H1 (cell line): Measurements from ENCODE around the gene AGRN. TPM values are rescaled to one million over a fixed set of nuclear protein-coding genes. Genes with fewer than 3 reads are reported as not detected.

Source experiments
- CTCF ChIA-PET: fragments of 300-600 bp; sonication (Branson Sonifier 250); formaldehyde crosslinking; loops from one replicate; lab custom pipeline; 2021; ENCODE audit not compliant: partially characterized antibody; lab: Charles Lee
- POLR2A ChIA-PET: fragments of 300-600 bp; sonication (Branson Sonifier 250); formaldehyde crosslinking; loops from one replicate; lab custom pipeline; 2021; ENCODE audit warnings: inconsistent platforms; ENCODE audit not compliant: partially characterized antibody; lab: Charles Lee
- DNase-seq, 2 experiments: peaks; one replicate each; pipeline versions ENCODE4 v3.0.0 to v3.0.0-alpha.2; 2010 to 2022; ENCODE audit warnings: low spot score in 2 of 2, low read depth in 1 of 2, mixed read lengths in 1 of 2
- FAIRE-seq: peaks from 2 replicates; lab custom pipeline; 2011; peaks lifted over from hg19 to GRCh38; lab: Jason Lieb, UNC
- H2AFZ ChIP-seq: 2 replicates; pipeline ENCODE4 v1.8.1; 2012; ENCODE audit warnings: low read length, inconsistent platforms
- H2AK5ac ChIP-seq: 2 replicates; pipeline ENCODE4 v1.6.1; 2013; ENCODE audit warnings: low read depth, low read length
- H2BK120ac ChIP-seq: replicated peaks from 2 replicates; pipeline ENCODE3; 2013; ENCODE audit warnings: low read depth, low read length, inconsistent platforms
- H2BK12ac ChIP-seq: 2 replicates; pipeline ENCODE4 v1.6.1; 2013; ENCODE audit warnings: low read depth, low read length
- H2BK15ac ChIP-seq: 2 replicates; pipeline ENCODE4 v1.6.1; 2013; ENCODE audit warnings: low read length
- H2BK20ac ChIP-seq: 2 replicates; pipeline ENCODE4 v1.6.1; 2013; ENCODE audit warnings: low read length
- H2BK5ac ChIP-seq: 2 replicates; pipeline ENCODE4 v1.6.1; 2013; ENCODE audit warnings: low read depth, low read length
- H3K14ac ChIP-seq: 2 replicates; pipeline ENCODE4 v1.6.1; 2013; ENCODE audit warnings: inconsistent platforms; ENCODE audit not compliant: insufficient read length
- H3K18ac ChIP-seq: 2 replicates; pipeline ENCODE4 v1.6.1; 2013; ENCODE audit warnings: low read length; ENCODE audit errors: extremely low read depth
- H3K23ac ChIP-seq: 2 replicates; pipeline ENCODE4 v1.6.1; 2013; ENCODE audit warnings: inconsistent platforms; ENCODE audit not compliant: insufficient read length
- H3K23me2 ChIP-seq: 2 replicates; pipeline ENCODE4 v1.6.1; 2013; ENCODE audit warnings: low read depth, low read length
- H3K27ac ChIP-seq: 2 replicates; pipeline ENCODE4 v1.6.1; 2011; ENCODE audit warnings: low read depth, low read length, inconsistent platforms
- H3K27me3 ChIP-seq, 4 experiments: replicated peaks in 1 of 4; 1 replicate in 1 of 4; 2 replicates in 3 of 4; pipeline versions ENCODE4 v1.6.1 to v1.8.1; 2011 to 2013; ENCODE audit warnings: low read length in 3 of 4, mild to moderate bottlenecking in 3 of 4, inconsistent platforms in 2 of 4, mixed read lengths in 2 of 4, moderate library complexity in 1 of 4; ENCODE audit not compliant: control insufficient read depth in 3 of 4, insufficient read depth in 3 of 4; ENCODE audit errors: extremely low read depth in 1 of 4
- H3K36me3 ChIP-seq, 4 experiments: 2 replicates each; pipeline versions ENCODE4 v1.6.1 to v1.8.1; 2011 to 2013; ENCODE audit warnings: mild to moderate bottlenecking in 4 of 4, low read length in 3 of 4, moderate library complexity in 2 of 4, control low read depth in 1 of 4, inconsistent platforms in 1 of 4; ENCODE audit not compliant: insufficient read depth in 4 of 4, control insufficient read depth in 2 of 4
- H3K4ac ChIP-seq: replicated peaks from 2 replicates; pipeline ENCODE3; 2013; ENCODE audit warnings: low read length, low read depth, mixed read lengths, inconsistent platforms; ENCODE audit not compliant: insufficient read length
- H3K4me1 ChIP-seq, 4 experiments: replicated peaks in 1 of 4; 1 replicate in 1 of 4; 2 replicates in 3 of 4; pipeline versions ENCODE4 v1.6.1 to v1.8.1; 2011 to 2013; ENCODE audit warnings: low read length in 3 of 4, inconsistent platforms in 2 of 4, mixed read lengths in 1 of 4; ENCODE audit not compliant: insufficient read depth in 4 of 4, control insufficient read depth in 3 of 4
- H3K4me2 ChIP-seq, 2 experiments: 2 replicates each; pipeline versions ENCODE4 v1.6.1 to v1.8.1; 2011 to 2013; ENCODE audit warnings: low read depth in 2 of 2, low read length in 2 of 2, control low read depth in 1 of 2, inconsistent platforms in 1 of 2, mild to moderate bottlenecking in 1 of 2; ENCODE audit not compliant: insufficient read depth in 1 of 2
- H3K4me3 ChIP-seq, 4 experiments: fragments of 200-600, 300-600 bp in 1 of 4; sonication (generic), shearing (Covaris generic), sonication (Bioruptor Twin) in 1 of 4; 2 replicates each; pipeline versions ENCODE4 v1.5.1 to v1.8.1; 2011 to 2016; ENCODE audit warnings: low read length in 4 of 4, low read depth in 3 of 4, control low read depth in 2 of 4, inconsistent platforms in 2 of 4, mild to moderate bottlenecking in 2 of 4, mixed read lengths in 1 of 4, moderate library complexity in 1 of 4; ENCODE audit not compliant: insufficient read depth in 2 of 4; ENCODE audit errors: extremely low read depth in 1 of 4
- H3K56ac ChIP-seq: replicated peaks from 2 replicates; pipeline ENCODE3; 2013; ENCODE audit warnings: low read depth, mild to moderate bottlenecking, mixed read lengths, low read length, inconsistent platforms; ENCODE audit not compliant: insufficient read length
- H3K79me1 ChIP-seq: 2 replicates; pipeline ENCODE4 v1.6.1; 2013; ENCODE audit warnings: low read depth, low read length, control low read depth
- H3K79me2 ChIP-seq, 2 experiments: 2 replicates each; pipeline versions ENCODE4 v1.6.1 to v1.8.1; 2012 to 2013; ENCODE audit warnings: low read length in 2 of 2, mild to moderate bottlenecking in 2 of 2, inconsistent platforms in 1 of 2; ENCODE audit not compliant: insufficient read depth in 2 of 2, control insufficient read depth in 1 of 2
- H3K9ac ChIP-seq, 4 experiments: replicated peaks in 1 of 4; 1 replicate in 1 of 4; 2 replicates in 3 of 4; pipeline versions ENCODE4 v1.6.1 to v1.8.1; 2011 to 2013; ENCODE audit warnings: low read depth in 3 of 4, low read length in 3 of 4, control low read depth in 2 of 4, mild to moderate bottlenecking in 2 of 4, moderate library complexity in 2 of 4, inconsistent platforms in 1 of 4; ENCODE audit errors: extremely low read depth in 1 of 4
- H3K9me3 ChIP-seq, 2 experiments: 2 replicates each; pipeline versions ENCODE4 v1.6.1 to v1.8.1; 2012 to 2013; ENCODE audit warnings: mild to moderate bottlenecking in 2 of 2, moderate library complexity in 2 of 2, control low read depth in 1 of 2, inconsistent platforms in 1 of 2, low read depth in 1 of 2, low read length in 1 of 2, mixed read lengths in 1 of 2; ENCODE audit not compliant: insufficient read depth in 2 of 2
- H4K20me1 ChIP-seq, 2 experiments: replicated peaks in 1 of 2; 2 replicates each; pipeline versions ENCODE3 to v1.8.1; 2011 to 2013; ENCODE audit warnings: inconsistent platforms in 2 of 2, low read length in 2 of 2, mild to moderate bottlenecking in 1 of 2; ENCODE audit not compliant: insufficient read depth in 2 of 2, control insufficient read depth in 1 of 2
- H4K5ac ChIP-seq: 2 replicates; pipeline ENCODE4 v1.6.1; 2013; ENCODE audit warnings: low read length, low read depth, mixed read lengths, inconsistent platforms; ENCODE audit not compliant: insufficient read length
- H4K8ac ChIP-seq: 2 replicates; pipeline ENCODE4 v1.8.0; 2013; ENCODE audit warnings: mild to moderate bottlenecking, moderate library complexity, low read length, inconsistent platforms; ENCODE audit not compliant: insufficient read depth; ENCODE audit errors: extremely low read depth
- H4K91ac ChIP-seq: replicated peaks from 2 replicates; pipeline ENCODE3; 2013; ENCODE audit warnings: low read length, mixed read lengths, inconsistent platforms; ENCODE audit not compliant: insufficient read length
- CEBPB ChIP-seq: IDR thresholded peaks from 2 replicates; pipeline ENCODE4 v1.6.1; 2012; ENCODE audit warnings: low read depth, low read length
- CHD1 ChIP-seq: IDR thresholded peaks from 2 replicates; pipeline ENCODE4 v1.6.1; 2012; ENCODE audit warnings: low read depth, low read length, improper control_type of control experiment
- KDM1A ChIP-seq: fragments of 200-600, 300-600 bp; sonication (generic); IDR thresholded peaks from 2 replicates; pipeline ENCODE4 v1.7.1; 2016; ENCODE audit warnings: mild to moderate bottlenecking, low read length, borderline replicate concordance
- MAFK ChIP-seq: IDR thresholded peaks from 2 replicates; pipeline ENCODE4 v1.6.1; 2012; ENCODE audit warnings: low read depth, mild to moderate bottlenecking, improper control_type of control experiment, low read length
- POU5F1 ChIP-seq: IDR thresholded peaks from 2 replicates; pipeline ENCODE4 v1.6.1; 2011; ENCODE audit warnings: low read depth, mild to moderate bottlenecking, low read length, moderate library complexity
- RXRA ChIP-seq: IDR thresholded peaks from 2 replicates; pipeline ENCODE4 v1.6.1; 2011; ENCODE audit warnings: low read depth, mild to moderate bottlenecking, low read length, moderate library complexity; ENCODE audit not compliant: insufficient read depth
- SAP30 ChIP-seq: fragments of 300-600 bp; sonication (generic); IDR thresholded peaks from 2 replicates; pipeline ENCODE4 v1.7.1; 2012; ENCODE audit warnings: low read length, moderate library complexity, mild to moderate bottlenecking, inconsistent platforms; ENCODE audit not compliant: insufficient read depth, insufficient replicate concordance
- SP4 ChIP-seq: IDR thresholded peaks from 2 replicates; pipeline ENCODE4 v1.6.1; 2012; ENCODE audit warnings: low read length, inconsistent platforms
- TEAD4 ChIP-seq: IDR thresholded peaks from 2 replicates; pipeline ENCODE4 v1.6.1; 2012; ENCODE audit warnings: low read depth, low read length, inconsistent platforms, mixed read lengths
- WGBS, 2 experiments: shearing (Covaris generic) in 1 of 2; methylation state at CpG; one replicate each; pipeline versions ENCODE4 v1.1.6 to v1.1.7; 2013 to 2015; ENCODE audit warnings: low lambda C conversion rate in 2 of 2, mixed read lengths in 2 of 2, inconsistent platforms in 1 of 2, low coverage in 1 of 2, missing lambda C conversion rate in 1 of 2; ENCODE audit not compliant: insufficient replicate concordance in 2 of 2, insufficient coverage in 1 of 2, insufficient read length in 1 of 2; ENCODE audit errors: extremely low coverage in 1 of 2, missing lambda C conversion rate in 1 of 2; 5-methylcytosine and 5-hydroxymethylcytosine counted together
- polyA plus RNA-seq, 7 experiments: library from polyadenylated mRNA; depleted of rRNA in 3 of 7; stranded (reverse) in 5 of 7; unstranded in 2 of 7; fragments of >200 nt in 5 of 7; fragments of 200-250 nt in 2 of 7; gene quantifications; 1 replicate in 5 of 7; 2 replicates in 1 of 7; 4 replicates in 1 of 7; pipeline versions ENCODE4 v1.2.1 to v1.2.3, GENCODE V29; 2011 to 2013; ENCODE audit warnings: missing spikeins in 2 of 7, mixed read lengths in 2 of 7
- total RNA-seq: library from RNA; stranded (reverse); fragmentation: NEBNext Ultra II Directional; extraction: Animal tissue kit (Norgen Biotek cat#: 25700); gene quantifications from 2 replicates; pipeline ENCODE4 v1.2.1, GENCODE V29; 2021
- TF ChIP-seq, protein P1 (sequence below): IDR thresholded peaks from 2 replicates; pipeline ENCODE4 v1.6.1; 2012; ENCODE audit warnings: low read length, inconsistent platforms

The AGRN gene
- total and polyA plus RNA-seq, 2 of the 8 experiments (the other 6 are each of a cell fraction or from before 2014, with no cell fraction given), result 52.3 to 155 TPM

DNA sequence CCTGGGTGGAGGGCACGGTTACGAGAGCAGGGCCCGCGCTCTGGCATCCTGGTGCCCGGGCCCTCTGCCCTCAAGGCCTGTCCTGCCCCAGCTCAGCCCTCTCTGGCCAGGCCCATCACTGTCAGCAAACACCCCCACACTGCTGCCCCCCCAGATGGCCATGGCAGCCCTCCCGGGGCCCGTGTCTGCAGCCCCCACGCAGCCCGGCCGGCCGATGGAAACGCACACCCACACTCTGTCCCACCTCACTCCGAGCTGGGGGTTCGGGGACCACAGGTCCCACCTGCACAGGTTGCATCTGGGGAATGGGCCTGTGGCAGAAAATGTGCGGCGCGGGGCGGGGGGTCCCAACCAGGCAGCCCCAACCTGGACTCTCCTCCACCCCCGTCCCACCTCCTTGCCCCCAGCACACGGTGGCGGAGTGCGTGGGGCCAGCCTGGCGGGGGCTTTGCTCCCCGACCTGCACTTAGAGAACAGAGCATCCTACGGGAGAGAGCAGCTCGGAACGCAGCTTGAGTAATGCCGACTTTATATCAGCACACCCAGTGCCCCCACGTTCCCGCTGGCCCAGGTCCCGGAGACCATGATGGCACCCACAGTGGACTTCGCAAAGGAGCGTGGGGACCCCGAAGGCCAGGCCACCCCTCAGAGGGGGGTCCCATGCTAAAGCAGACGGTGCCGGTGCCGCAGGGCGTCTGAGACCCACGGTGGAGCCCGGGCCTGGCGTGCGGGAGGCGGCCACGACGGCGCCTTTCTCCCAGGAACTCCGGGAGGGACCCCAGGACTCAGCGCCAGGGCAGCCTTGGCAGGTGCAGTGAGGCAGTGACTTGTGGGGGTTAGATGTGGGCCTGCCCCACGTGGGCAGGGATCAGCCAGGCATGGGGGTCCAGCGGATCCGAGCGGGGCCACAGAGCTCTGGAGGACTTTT lies 61.7 kb downstream of the AGRN start:
- no peak overlapping the region for H2BK20ac ChIP-seq
- H3K27me3 ChIP-seq, result peaks cover 0 to 5% (median 2%) of the 10 kb centered on the region in 4 experiments; a peak in 3 of 7 replicates
- H4K91ac ChIP-seq, result no peak overlapping the region
- no peaks in the 10 kb centered on the region for H3K79me1 ChIP-seq
- no peak overlapping the region for H3K56ac ChIP-seq
- H3K27ac ChIP-seq, result no peak overlapping the region
- H3K79me2 ChIP-seq, result no peaks in the 10 kb centered on the region
- H2BK120ac ChIP-seq, result no peak overlapping the region
- H3K4me1 ChIP-seq, result peaks cover 0 to 8% (median 6%) of the 10 kb centered on the region in 4 experiments; a peak in 5 of 7 replicates
- H2AK5ac ChIP-seq, result no peak overlapping the region
- H3K9ac ChIP-seq, result no peak overlapping the region
- no peak overlapping the region for H3K23ac ChIP-seq
- peaks cover 0 to 2% of the 10 kb centered on the region in 2 experiments for H4K20me1 ChIP-seq
- no peak overlapping the region for H3K4ac ChIP-seq
- POLR2A ChIA-PET, result interaction anchor here (0.7 to 1.4 kb wide), 5 partner anchors 49 to 169 kb away, joined by 3 to 4 read pairs (median 3); no protein-coding TSS in a partner anchor
- no peaks in the 10 kb centered on the region for H3K36me3 ChIP-seq
- no peak overlapping the region for H3K18ac ChIP-seq
- no peaks in the 10 kb centered on the region for H3K9me3 ChIP-seq
- H3K4me3 ChIP-seq, result no peak overlapping the region
- peaks cover 8% of the 10 kb centered on the region; the same call in 1 of the 2 replicates for H3K23me2 ChIP-seq
- CTCF ChIA-PET, result interaction anchor here (0.6 to 1.4 kb wide), 3 partner anchors 97 to 210 kb away, joined by 3 to 4 read pairs (median 3); no protein-coding TSS in a partner anchor
- no peak overlapping the region for H4K5ac ChIP-seq
- no peak overlapping the region for H2AFZ ChIP-seq
- H4K8ac ChIP-seq, result no peak overlapping the region
- DNase-seq (peak in 1 of 2 experiments; percentile 46), FAIRE-seq (no peak)
- no peak overlapping the region for H2BK12ac ChIP-seq
- H3K4me2 ChIP-seq, result no peak overlapping the region
- H3K14ac ChIP-seq, result no peak overlapping the region
- 92% methylated on average over 42 of the region's 52 CpGs; no CpG with 5 or more reads in 1 of the 2 experiments for WGBS, 2 experiments
- H2BK5ac ChIP-seq, result no peak overlapping the region
- H2BK15ac ChIP-seq, result no peak overlapping the region
- TF ChIP-seq MAFK (no peak), RXRA (no peak), CEBPB (no peak), CHD1 (no peak), SP4 (no peak), KDM1A (no peak), TEAD4 (no peak), POU5F1 (no peak), SAP30 (no peak)
- TF ChIP-seq, protein P1, sequence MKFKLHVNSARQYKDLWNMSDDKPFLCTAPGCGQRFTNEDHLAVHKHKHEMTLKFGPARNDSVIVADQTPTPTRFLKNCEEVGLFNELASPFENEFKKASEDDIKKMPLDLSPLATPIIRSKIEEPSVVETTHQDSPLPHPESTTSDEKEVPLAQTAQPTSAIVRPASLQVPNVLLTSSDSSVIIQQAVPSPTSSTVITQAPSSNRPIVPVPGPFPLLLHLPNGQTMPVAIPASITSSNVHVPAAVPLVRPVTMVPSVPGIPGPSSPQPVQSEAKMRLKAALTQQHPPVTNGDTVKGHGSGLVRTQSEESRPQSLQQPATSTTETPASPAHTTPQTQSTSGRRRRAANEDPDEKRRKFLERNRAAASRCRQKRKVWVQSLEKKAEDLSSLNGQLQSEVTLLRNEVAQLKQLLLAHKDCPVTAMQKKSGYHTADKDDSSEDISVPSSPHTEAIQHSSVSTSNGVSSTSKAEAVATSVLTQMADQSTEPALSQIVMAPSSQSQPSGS, result no peak
